BJ (cell line): Measurements from ENCODE around the gene ISCU. TPM values are rescaled to one million over a fixed set of nuclear protein-coding genes. Genes with fewer than 3 reads are reported as not detected.

Experiments used
- CTCF ChIA-PET: fragments of 350-600 bp; formaldehyde crosslinking; extraction: SDS; loops from one replicate; lab custom pipeline; 2021; ENCODE audit warnings: antibody characterized with exemption, inconsistent platforms; lab: Yijun Ruan, JAX
- POLR2A ChIA-PET: fragments of 300-600 bp; sonication (Branson Sonifier 250); formaldehyde crosslinking; extraction: SDS; loops from one replicate; lab custom pipeline; 2021; ENCODE audit warnings: antibody characterized with exemption; lab: Charles Lee
- DNase-seq: peaks from one replicate; pipeline ENCODE4 v3.0.0-alpha.2; 2011; ENCODE audit warnings: low read depth
- H3K27me3 ChIP-seq: 2 replicates; pipeline ENCODE4 v1.6.0; 2011; ENCODE audit warnings: low read length; ENCODE audit not compliant: control insufficient read depth, insufficient read depth
- H3K36me3 ChIP-seq: 2 replicates; pipeline ENCODE4 v1.5.1; 2011; ENCODE audit warnings: low read length; ENCODE audit not compliant: control insufficient read depth, insufficient read depth
- H3K4me3 ChIP-seq: 2 replicates; pipeline ENCODE4 v1.5.1; 2011; ENCODE audit warnings: low read depth, mild to moderate bottlenecking, control low read depth, low read length
- polyA plus RNA-seq: library from polyadenylated mRNA; depleted of rRNA; stranded (reverse); fragments of >200 nt; gene quantifications from 2 replicates; pipeline ENCODE4 v1.2.3, GENCODE V29; 2011
- TF ChIP-seq, protein P1 (sequence below): IDR thresholded peaks from 2 replicates; pipeline ENCODE4 v1.5.1; 2011; ENCODE audit warnings: low read depth, mild to moderate bottlenecking, control low read depth, inconsistent platforms, low read length, moderate library complexity; ENCODE audit not compliant: insufficient read depth

The ISCU gene
- polyA plus RNA-seq, 1 experiment = 125 TPM

DNA sequence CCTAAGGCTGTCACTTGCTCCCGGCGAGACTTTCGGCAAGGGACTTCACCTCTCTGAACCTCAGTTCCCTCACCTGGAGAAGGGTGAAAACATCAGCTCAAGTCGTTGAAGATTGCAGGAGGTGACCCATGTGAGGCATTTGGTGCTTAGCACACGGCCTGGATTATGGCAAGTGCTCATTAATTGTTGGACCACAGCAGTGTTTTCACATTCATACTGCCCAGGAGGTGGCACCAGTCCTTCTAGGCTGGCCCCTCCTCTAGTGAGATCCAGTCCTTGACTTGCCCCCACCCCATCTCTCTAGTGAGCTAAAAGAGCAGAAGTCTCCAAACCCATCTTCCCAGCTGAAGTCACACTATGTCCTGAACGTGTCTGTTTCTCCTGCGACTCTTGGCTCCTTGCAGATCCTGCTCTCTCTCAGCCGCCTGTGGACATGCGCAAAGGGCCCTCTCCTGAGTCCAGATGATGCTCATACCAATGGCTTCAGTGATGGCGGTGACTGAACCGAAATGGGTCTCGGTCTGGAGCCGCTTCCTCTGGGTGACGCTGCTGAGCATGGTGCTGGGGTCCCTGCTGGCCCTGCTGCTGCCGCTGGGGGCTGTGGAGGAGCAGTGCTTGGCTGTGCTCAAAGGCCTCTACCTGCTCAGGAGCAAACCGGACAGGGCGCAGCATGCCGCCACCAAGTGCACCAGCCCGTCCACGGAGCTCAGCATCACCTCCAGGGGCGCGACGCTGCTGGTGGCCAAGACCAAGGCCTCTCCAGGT is 45.7 kb upstream of the ISCU start:
- ChIA-PET CTCF (interaction anchor here (1.0 kb wide), 1 partner anchor 106 kb away, joined by 3 read pairs; no protein-coding TSS in a partner anchor), POLR2A (no interaction called here)
- Histone ChIP-seq H3K27me3 (no peaks in the 10 kb centered on the region), H3K4me3 (no peak overlapping the region), H3K36me3 (peaks cover 12% of the 10 kb centered on the region)
- DNase-seq = no peak
- TF ChIP-seq, protein P1, sequence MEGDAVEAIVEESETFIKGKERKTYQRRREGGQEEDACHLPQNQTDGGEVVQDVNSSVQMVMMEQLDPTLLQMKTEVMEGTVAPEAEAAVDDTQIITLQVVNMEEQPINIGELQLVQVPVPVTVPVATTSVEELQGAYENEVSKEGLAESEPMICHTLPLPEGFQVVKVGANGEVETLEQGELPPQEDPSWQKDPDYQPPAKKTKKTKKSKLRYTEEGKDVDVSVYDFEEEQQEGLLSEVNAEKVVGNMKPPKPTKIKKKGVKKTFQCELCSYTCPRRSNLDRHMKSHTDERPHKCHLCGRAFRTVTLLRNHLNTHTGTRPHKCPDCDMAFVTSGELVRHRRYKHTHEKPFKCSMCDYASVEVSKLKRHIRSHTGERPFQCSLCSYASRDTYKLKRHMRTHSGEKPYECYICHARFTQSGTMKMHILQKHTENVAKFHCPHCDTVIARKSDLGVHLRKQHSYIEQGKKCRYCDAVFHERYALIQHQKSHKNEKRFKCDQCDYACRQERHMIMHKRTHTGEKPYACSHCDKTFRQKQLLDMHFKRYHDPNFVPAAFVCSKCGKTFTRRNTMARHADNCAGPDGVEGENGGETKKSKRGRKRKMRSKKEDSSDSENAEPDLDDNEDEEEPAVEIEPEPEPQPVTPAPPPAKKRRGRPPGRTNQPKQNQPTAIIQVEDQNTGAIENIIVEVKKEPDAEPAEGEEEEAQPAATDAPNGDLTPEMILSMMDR = 0 out of 2 replicates have a peak, but pooled peaks have one; percentile 14

DNA sequence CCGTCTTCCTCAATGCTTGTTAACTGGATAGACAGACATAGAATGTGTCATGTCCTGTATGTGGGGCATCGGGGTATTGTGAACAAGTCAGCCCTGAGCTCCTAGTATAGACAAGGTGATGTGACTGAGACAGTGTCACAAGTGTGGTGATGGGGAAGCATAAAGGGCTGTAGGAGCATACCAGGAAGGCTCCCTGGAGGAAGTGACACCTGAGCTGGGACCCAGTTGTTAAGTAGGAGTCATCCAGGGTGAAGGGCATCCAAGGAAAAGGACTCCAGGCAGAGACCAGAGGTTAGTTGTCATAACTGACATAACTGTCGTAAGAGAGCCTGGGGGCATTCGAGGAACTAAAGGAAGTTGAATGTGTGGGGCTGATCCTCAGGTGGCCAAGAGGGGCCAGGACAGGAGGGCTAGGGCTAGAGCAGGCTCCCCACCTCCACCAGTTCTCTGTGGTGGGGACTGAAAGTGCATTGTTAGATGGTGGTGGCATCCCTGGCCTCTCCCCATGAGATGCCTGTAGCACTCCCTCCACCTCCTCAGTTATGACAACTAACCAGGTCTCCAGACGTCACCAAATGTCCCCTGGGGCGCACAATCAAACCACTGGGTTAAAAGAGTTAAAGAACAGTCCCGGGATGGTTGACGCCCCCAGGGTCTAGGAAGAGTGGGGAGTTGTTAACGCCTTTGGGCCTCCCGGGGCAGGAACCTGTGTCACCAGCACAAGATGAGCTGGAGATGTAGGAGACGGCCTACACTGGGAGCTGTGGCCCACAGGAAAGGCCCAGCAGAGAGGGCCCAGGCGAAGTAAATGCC is 44.9 kb upstream of the ISCU start:
- POLR2A ChIA-PET = no interaction called here
- no peak overlapping the region for H3K4me3 ChIP-seq
- no peaks in the 10 kb centered on the region for H3K27me3 ChIP-seq
- peaks cover 14% of the 10 kb centered on the region for H3K36me3 ChIP-seq
- CTCF ChIA-PET = interaction anchor here (1.0 kb wide), 1 partner anchor 106 kb away, joined by 3 read pairs; no protein-coding TSS in a partner anchor
- TF ChIP-seq, protein P1 = no peak
- no peak for DNase-seq

DNA sequence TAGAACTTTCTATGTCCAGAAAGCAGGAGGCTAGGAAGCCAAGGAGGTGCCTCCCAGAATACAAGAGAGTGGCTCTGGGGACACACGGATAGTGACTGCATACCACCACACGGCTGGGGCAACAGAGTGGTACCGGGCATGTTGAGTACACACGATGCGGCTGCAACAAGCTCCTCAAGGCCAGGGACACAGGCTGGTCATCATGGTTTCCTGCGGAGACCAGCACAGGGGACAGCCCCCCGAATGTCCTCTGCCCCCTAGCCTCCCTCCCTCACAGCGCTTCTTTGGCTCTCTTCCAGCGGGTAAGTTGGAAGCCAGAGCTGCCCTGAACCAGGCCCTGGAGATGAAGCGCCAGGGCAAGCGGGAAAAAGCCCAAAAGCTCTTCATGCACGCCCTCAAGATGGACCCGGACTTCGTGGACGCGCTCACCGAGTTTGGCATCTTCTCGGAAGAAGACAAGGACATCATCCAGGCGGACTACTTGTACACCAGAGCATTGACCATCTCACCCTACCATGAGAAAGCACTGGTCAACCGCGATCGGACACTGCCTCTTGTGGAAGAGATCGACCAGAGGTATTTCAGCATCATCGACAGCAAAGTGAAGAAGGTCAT is 44.2 kb upstream of the ISCU start:
- peaks cover 16% of the 10 kb centered on the region for H3K36me3 ChIP-seq
- no peak for DNase-seq
- CTCF ChIA-PET = no interaction called here
- no peak overlapping the region for H3K4me3 ChIP-seq
- POLR2A ChIA-PET = no interaction called here
- TF ChIP-seq, protein P1 = no peak
- no peaks in the 10 kb centered on the region for H3K27me3 ChIP-seq

DNA sequence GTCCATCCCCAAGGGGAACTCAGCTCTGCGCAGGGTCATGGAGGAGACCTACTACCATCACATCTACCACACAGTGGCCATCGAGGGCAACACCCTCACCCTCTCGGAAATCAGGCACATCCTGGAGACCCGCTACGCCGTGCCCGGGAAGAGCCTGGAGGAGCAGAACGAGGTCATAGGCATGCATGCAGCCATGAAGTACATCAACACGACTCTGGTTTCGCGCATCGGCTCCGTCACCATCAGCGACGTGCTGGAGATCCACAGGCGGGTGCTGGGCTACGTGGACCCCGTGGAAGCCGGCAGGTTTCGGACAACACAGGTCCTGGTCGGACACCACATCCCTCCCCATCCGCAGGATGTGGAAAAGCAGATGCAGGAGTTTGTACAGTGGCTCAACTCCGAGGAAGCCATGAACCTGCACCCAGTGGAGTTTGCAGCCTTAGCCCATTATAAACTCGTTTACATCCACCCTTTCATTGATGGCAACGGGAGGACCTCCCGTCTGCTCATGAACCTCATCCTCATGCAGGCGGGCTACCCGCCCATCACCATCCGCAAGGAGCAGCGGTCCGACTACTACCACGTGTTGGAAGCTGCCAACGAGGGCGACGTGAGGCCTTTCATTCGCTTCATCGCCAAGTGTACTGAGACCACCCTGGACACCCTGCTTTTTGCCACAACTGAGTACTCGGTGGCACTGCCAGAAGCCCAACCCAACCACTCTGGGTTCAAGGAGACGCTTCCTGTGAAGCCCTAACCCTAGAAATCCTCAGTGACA is 43.5 kb upstream of the ISCU start:
- ChIA-PET CTCF (interaction anchor here (1.0 to 1.4 kb wide), 2 partner anchors 11 to 12 kb away, joined by 3 read pairs; no protein-coding TSS in a partner anchor), POLR2A (no interaction called here)
- Histone ChIP-seq H3K27me3 (no peaks in the 10 kb centered on the region), H3K4me3 (no peak overlapping the region), H3K36me3 (peaks cover 20% of the 10 kb centered on the region)
- TF ChIP-seq, protein P1 = no peak
- DNase-seq = no peak
